WTC11 (cell line): ENCODE measurements around the gene SPINDOC. TPM values are rescaled to one million over a fixed set of nuclear protein-coding genes. Genes with fewer than 3 reads are reported as not detected.
A peak's percentile ranks its signal among the peaks of the same experiment; 100 is the strongest.

Experiments
- ATAC-seq: fragments of 200-7000 bp; cut with Tn5 transposase; 2 replicates; pipeline ENCODE4 v1.10.0; 2021; ENCODE audit warnings: mild to moderate bottlenecking, moderate library complexity
- CTCF ChIA-PET: fragments of 300-600 bp; sonication (Branson Sonifier 250); formaldehyde crosslinking; loops from one replicate; lab custom pipeline; 2021; ENCODE audit warnings: antibody characterized with exemption; lab: Charles Lee
- POLR2A ChIA-PET: fragments of 350-600 bp; sonication (Branson Sonifier 250); formaldehyde crosslinking; loops from one replicate; lab custom pipeline; 2021; ENCODE audit warnings: antibody characterized with exemption; lab: Charles Lee
- DNase-seq: peaks from one replicate; pipeline ENCODE4 v3.0.0; 2021; ENCODE audit warnings: low spot score
- H3K27ac Mint-ChIP-seq: 2 replicates; pipeline ENCODE4 v1.8.0; 2021; ENCODE audit warnings: mixed read lengths
- H3K27me3 Mint-ChIP-seq: 2 replicates; pipeline ENCODE4 v1.8.0; 2021; ENCODE audit warnings: low read depth, mild to moderate bottlenecking, moderate library complexity, mixed read lengths
- H3K36me3 Mint-ChIP-seq: 2 replicates; pipeline ENCODE4 v1.8.0; 2021; ENCODE audit warnings: mixed read lengths
- H3K4me1 Mint-ChIP-seq: 2 replicates; pipeline ENCODE4 v1.8.0; 2022; ENCODE audit warnings: mixed read lengths
- H3K4me3 Mint-ChIP-seq: 2 replicates; pipeline ENCODE4 v1.8.0; 2021; ENCODE audit warnings: mild to moderate bottlenecking, moderate library complexity, mixed read lengths
- H3K9me3 Mint-ChIP-seq: 2 replicates; pipeline ENCODE4 v1.8.0; 2021; ENCODE audit warnings: mixed read lengths
- ATF3 ChIP-seq: sonication (generic); formaldehyde crosslinking; conservative IDR thresholded peaks from 2 replicates; pipeline ENCODE4 v1.8.1; 2022; ENCODE audit warnings: mild to moderate bottlenecking, missing genetic modification reagents
- E2F1 ChIP-seq: sonication (generic); formaldehyde crosslinking; IDR thresholded peaks from 2 replicates; pipeline ENCODE4 v1.8.0; 2022; ENCODE audit warnings: mild to moderate bottlenecking, missing genetic modification reagents
- E2F4 ChIP-seq: sonication (generic); formaldehyde crosslinking; IDR thresholded peaks from 2 replicates; pipeline ENCODE4 v1.8.1; 2022; ENCODE audit warnings: low read depth, mild to moderate bottlenecking, moderate library complexity, missing genetic modification reagents, borderline replicate concordance
- E2F5 ChIP-seq: sonication (generic); formaldehyde crosslinking; IDR thresholded peaks from 2 replicates; pipeline ENCODE4 v1.8.1; 2022; ENCODE audit warnings: mild to moderate bottlenecking, moderate library complexity, missing genetic modification reagents
- FOXK1 ChIP-seq: sonication (generic); formaldehyde crosslinking; IDR thresholded peaks from 2 replicates; pipeline ENCODE4 v1.8.0; 2022; ENCODE audit warnings: mild to moderate bottlenecking, moderate library complexity, missing genetic modification reagents
- HMGXB4 ChIP-seq: sonication (generic); formaldehyde crosslinking; IDR thresholded peaks from 2 replicates; pipeline ENCODE4 v1.8.1; 2023; ENCODE audit warnings: mild to moderate bottlenecking, moderate library complexity, missing genetic modification reagents
- KAT7 ChIP-seq: sonication (generic); formaldehyde crosslinking; IDR thresholded peaks from 2 replicates; pipeline ENCODE4 v1.8.1; 2023; ENCODE audit warnings: missing genetic modification reagents, mild to moderate bottlenecking, borderline replicate concordance
- SMAD4 ChIP-seq: sonication (generic); formaldehyde crosslinking; IDR thresholded peaks from 2 replicates; pipeline ENCODE4 v1.8.0; 2022; ENCODE audit warnings: mild to moderate bottlenecking, missing genetic modification reagents
- TCF7 ChIP-seq: sonication (generic); formaldehyde crosslinking; IDR thresholded peaks from 2 replicates; pipeline ENCODE4 v1.8.0; 2022; ENCODE audit warnings: mild to moderate bottlenecking, low read depth, missing genetic modification reagents, moderate library complexity
- ZNF317 ChIP-seq: sonication (generic); formaldehyde crosslinking; IDR thresholded peaks from 2 replicates; pipeline ENCODE4 v1.8.1; 2023; ENCODE audit warnings: low read depth, mild to moderate bottlenecking, moderate library complexity, missing genetic modification reagents, borderline replicate concordance
- ZNF396 ChIP-seq: fragments of 250-450 bp; sonication (Bioruptor Pico); IDR thresholded peaks from 2 replicates; pipeline ENCODE4 v1.8.0; 2021; ENCODE audit warnings: mild to moderate bottlenecking, moderate library complexity, borderline replicate concordance
- ZNF671 ChIP-seq: fragments of 250-450 bp; sonication (Bioruptor Pico); IDR thresholded peaks from 2 replicates; pipeline ENCODE4 v1.8.0; 2021; ENCODE audit warnings: mild to moderate bottlenecking
- total RNA-seq: library from RNA; stranded (reverse); gene quantifications from 3 replicates; pipeline ENCODE4 v1.2.3, GENCODE V29; 2021
- TF ChIP-seq, protein P1 (sequence below): sonication (generic); formaldehyde crosslinking; IDR thresholded peaks from 2 replicates; pipeline ENCODE4 v1.8.1; 2023; ENCODE audit warnings: mild to moderate bottlenecking, missing genetic modification reagents, borderline replicate concordance

SPINDOC gene
- total RNA-seq, 1 experiment from 2014 or later, result 93.8 TPM

DNA sequence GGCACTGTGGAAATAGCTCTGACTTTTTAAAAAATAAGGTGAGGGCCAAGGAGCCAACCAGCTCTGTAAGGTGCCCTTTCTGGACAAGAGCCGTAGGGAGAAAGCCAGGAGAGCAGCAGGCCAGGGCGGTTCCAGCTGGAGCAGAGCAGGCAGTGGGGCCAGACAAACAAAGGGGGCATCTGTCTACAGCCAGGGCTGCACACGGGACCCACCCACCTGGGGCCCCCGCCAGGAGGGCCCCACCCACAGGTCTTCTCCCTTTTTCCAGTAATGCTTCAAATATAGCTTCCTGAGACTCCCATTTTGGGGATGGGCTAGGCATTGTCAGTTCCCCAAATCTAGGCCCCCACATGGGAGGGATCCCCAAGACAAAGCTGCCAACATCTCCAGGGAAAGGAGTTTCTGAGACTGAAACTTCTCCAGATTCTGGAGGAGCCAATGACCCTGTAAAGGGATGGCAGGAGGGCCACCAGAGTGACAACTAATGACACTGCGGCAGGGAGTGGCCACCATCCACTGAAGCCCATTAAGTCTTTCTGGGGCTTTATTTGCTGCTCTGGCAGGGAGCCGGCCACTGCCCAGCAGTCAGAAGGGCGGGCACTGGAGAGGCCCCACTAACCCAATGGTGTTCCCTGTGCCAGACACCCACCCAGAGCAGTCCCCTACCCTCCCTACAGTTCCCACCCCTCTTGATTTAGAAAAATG lies 46.6 kb upstream of the SPINDOC start:
- Mint-ChIP-seq H3K27ac (no peak overlapping the region), H3K4me3 (peak overlapping the region; percentile 98), H3K27me3 (peaks cover 19% of the 10 kb centered on the region)
- no peak for TF ChIP-seq SMAD4 (CRISPR knock-in tag)
- TF ChIP-seq ATF3 (CRISPR knock-in tag), result no peak
- no peak for TF ChIP-seq ZNF671 (CRISPR knock-in tag)
- TF ChIP-seq FOXK1, result no peak
- TF ChIP-seq E2F5 (CRISPR knock-in tag), result no peak
- TF ChIP-seq HMGXB4, result no peak
- no peak for TF ChIP-seq TCF7
- TF ChIP-seq, all 79 proteins: peak for 0
- Mint-ChIP-seq H3K4me1 (peaks cover 34% of the 10 kb centered on the region), H3K9me3 (no peaks in the 10 kb centered on the region), H3K36me3 (no peaks in the 10 kb centered on the region)
- ATAC-seq (no peak), DNase-seq (no peak)
- ChIA-PET POLR2A (interaction anchor here (0.5 to 1.5 kb wide), 3 partner anchors 47 to 680 kb away, joined by 3 to 6 read pairs (median 3); no protein-coding TSS in a partner anchor), CTCF (interaction anchor here (0.6 to 3.4 kb wide), 12 partner anchors 45 to 381 kb away, joined by 3 to 26 read pairs (median 6); partner anchors contain the start of genes MARK2, NAA40, RCOR2 and SPINDOC)

- Mint-ChIP-seq H3K9me3 (no peaks in the 10 kb centered on the region), H3K27ac (peak overlapping the region; percentile 98)
- TF ChIP-seq ZNF317 (CRISPR knock-in tag) (no peak), ZNF396 (CRISPR knock-in tag) (no peak), KAT7 (no peak), E2F1 (CRISPR knock-in tag) (no peak), E2F4 (CRISPR knock-in tag) (no peak)
- TF ChIP-seq, protein P1, sequence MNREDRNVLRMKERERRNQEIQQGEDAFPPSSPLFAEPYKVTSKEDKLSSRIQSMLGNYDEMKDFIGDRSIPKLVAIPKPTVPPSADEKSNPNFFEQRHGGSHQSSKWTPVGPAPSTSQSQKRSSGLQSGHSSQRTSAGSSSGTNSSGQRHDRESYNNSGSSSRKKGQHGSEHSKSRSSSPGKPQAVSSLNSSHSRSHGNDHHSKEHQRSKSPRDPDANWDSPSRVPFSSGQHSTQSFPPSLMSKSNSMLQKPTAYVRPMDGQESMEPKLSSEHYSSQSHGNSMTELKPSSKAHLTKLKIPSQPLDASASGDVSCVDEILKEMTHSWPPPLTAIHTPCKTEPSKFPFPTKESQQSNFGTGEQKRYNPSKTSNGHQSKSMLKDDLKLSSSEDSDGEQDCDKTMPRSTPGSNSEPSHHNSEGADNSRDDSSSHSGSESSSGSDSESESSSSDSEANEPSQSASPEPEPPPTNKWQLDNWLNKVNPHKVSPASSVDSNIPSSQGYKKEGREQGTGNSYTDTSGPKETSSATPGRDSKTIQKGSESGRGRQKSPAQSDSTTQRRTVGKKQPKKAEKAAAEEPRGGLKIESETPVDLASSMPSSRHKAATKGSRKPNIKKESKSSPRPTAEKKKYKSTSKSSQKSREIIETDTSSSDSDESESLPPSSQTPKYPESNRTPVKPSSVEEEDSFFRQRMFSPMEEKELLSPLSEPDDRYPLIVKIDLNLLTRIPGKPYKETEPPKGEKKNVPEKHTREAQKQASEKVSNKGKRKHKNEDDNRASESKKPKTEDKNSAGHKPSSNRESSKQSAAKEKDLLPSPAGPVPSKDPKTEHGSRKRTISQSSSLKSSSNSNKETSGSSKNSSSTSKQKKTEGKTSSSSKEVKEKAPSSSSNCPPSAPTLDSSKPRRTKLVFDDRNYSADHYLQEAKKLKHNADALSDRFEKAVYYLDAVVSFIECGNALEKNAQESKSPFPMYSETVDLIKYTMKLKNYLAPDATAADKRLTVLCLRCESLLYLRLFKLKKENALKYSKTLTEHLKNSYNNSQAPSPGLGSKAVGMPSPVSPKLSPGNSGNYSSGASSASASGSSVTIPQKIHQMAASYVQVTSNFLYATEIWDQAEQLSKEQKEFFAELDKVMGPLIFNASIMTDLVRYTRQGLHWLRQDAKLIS (CRISPR knock-in tag), result no peak
- TF ChIP-seq, all 79 proteins: peak for 0
- no peak for ATAC-seq
- Mint-ChIP-seq H3K36me3 (no peaks in the 10 kb centered on the region), H3K27me3 (peaks cover 22% of the 10 kb centered on the region), H3K4me3 (peak overlapping the region; percentile 98), H3K4me1 (peaks cover 36% of the 10 kb centered on the region)
- ChIA-PET CTCF (interaction anchor here (0.8 to 3.4 kb wide), 16 partner anchors 12 to 381 kb away, joined by 3 to 26 read pairs (median 7); partner anchors contain the start of genes MARK2, NAA40, RCOR2 and SPINDOC), POLR2A (interaction anchor here (0.6 to 1.5 kb wide), 3 partner anchors 46 to 170 kb away, joined by 3 to 6 read pairs (median 3); no protein-coding TSS in a partner anchor)
- DNase-seq, result no peak
These were observed 46.0 kb upstream of the SPINDOC start for GRCh38 chr11:63767267-63767564.
